HepG2 (cell line): Measurements from ENCODE around the gene TPGS1. TPM values are rescaled to one million over a fixed set of nuclear protein-coding genes. Genes with fewer than 3 reads are reported as not detected.
A peak's percentile ranks its signal among the peaks of the same experiment; 100 is the strongest.

Source experiments
- ELF1 ChIP-seq: sonication (generic); formaldehyde crosslinking; IDR thresholded peaks from 2 replicates; pipeline ENCODE4 v1.4.0; 2020; ENCODE audit warnings: missing genetic modification reagents
- ELF3 ChIP-seq: IDR thresholded peaks from 2 replicates; pipeline ENCODE4 v1.6.1; 2016; ENCODE audit warnings: missing genetic modification reagents, missing compliant biosample characterization
- GZF1 ChIP-seq: sonication (generic); formaldehyde crosslinking; IDR thresholded peaks from 2 replicates; pipeline ENCODE4 v1.5.1; 2020; ENCODE audit warnings: mild to moderate bottlenecking, missing genetic modification reagents
- HIVEP1 ChIP-seq: sonication (generic); formaldehyde crosslinking; IDR thresholded peaks from 2 replicates; pipeline ENCODE4 v1.4.0; 2020; ENCODE audit warnings: mild to moderate bottlenecking, missing genetic modification reagents
- HMGA1 ChIP-seq: sonication (generic); formaldehyde crosslinking; conservative IDR thresholded peaks from 2 replicates; pipeline ENCODE4 v1.4.0; 2020; ENCODE audit warnings: missing genetic modification reagents
- MAF1 ChIP-seq: sonication (generic); formaldehyde crosslinking; IDR thresholded peaks from 2 replicates; pipeline ENCODE4 v1.5.0; 2020; ENCODE audit warnings: missing genetic modification reagents, borderline replicate concordance
- MLXIP ChIP-seq: sonication (generic); formaldehyde crosslinking; IDR thresholded peaks from 2 replicates; pipeline ENCODE4 v1.9.0; 2021; ENCODE audit warnings: missing genetic modification reagents, borderline replicate concordance
- MYPOP ChIP-seq: sonication (generic); formaldehyde crosslinking; IDR thresholded peaks from 2 replicates; pipeline ENCODE4 v1.8.1; 2023; ENCODE audit warnings: mild to moderate bottlenecking, moderate library complexity, missing genetic modification reagents
- NRL ChIP-seq: sonication (generic); formaldehyde crosslinking; IDR thresholded peaks from 2 replicates; pipeline ENCODE4 v1.5.0; 2020; ENCODE audit warnings: missing genetic modification reagents, mild to moderate bottlenecking, moderate library complexity, borderline replicate concordance
- RFX3 ChIP-seq: IDR thresholded peaks from 2 replicates; pipeline ENCODE4 v1.6.1; 2016; ENCODE audit warnings: missing biosample characterization, missing genetic modification reagents
- SP1 ChIP-seq, 2 experiments: fragments of 450-650 bp in 1 of 2; sonication (generic) in 1 of 2; formaldehyde crosslinking in 1 of 2; IDR thresholded peaks; 2 replicates each; pipeline versions ENCODE4 v1.4.0 to v1.6.1; 2016 to 2020; ENCODE audit warnings: missing genetic modification reagents in 1 of 2
- ZNF138 ChIP-seq: sonication (generic); formaldehyde crosslinking; IDR thresholded peaks from 2 replicates; pipeline ENCODE4 v1.5.0; 2020; ENCODE audit warnings: mild to moderate bottlenecking, low read depth, missing genetic modification reagents
- ZNF235 ChIP-seq: sonication (generic); formaldehyde crosslinking; IDR thresholded peaks from 2 replicates; pipeline ENCODE4 v1.8.1; 2023; ENCODE audit warnings: mild to moderate bottlenecking, missing genetic modification reagents, borderline replicate concordance
- ZNF3 ChIP-seq: IDR thresholded peaks from 2 replicates; pipeline ENCODE4 v1.7.0; 2017; ENCODE audit warnings: inconsistent platforms
- ZNF354B ChIP-seq: sonication (generic); formaldehyde crosslinking; IDR thresholded peaks from 2 replicates; pipeline ENCODE4 v1.8.0; 2022; ENCODE audit warnings: mild to moderate bottlenecking, missing genetic modification reagents
- ZNF441 ChIP-seq: sonication (generic); formaldehyde crosslinking; IDR thresholded peaks from 2 replicates; pipeline ENCODE4 v1.7.0; 2021; ENCODE audit warnings: missing genetic modification reagents, borderline replicate concordance
- ZNF737 ChIP-seq: sonication (generic); formaldehyde crosslinking; IDR thresholded peaks from 2 replicates; pipeline ENCODE4 v1.5.0; 2020; ENCODE audit warnings: missing genetic modification reagents, mild to moderate bottlenecking, borderline replicate concordance
- polyA plus RNA-seq, 8 experiments: library from polyadenylated mRNA; depleted of rRNA in 3 of 8; stranded (reverse) in 7 of 8; unstranded in 1 of 8; fragments of >200 nt; fragmentation: Illumina TruSeq in 4 of 8; extraction: Trizol in 4 of 8; gene quantifications; 2 replicates each; pipeline versions ENCODE4 v1.2.1 to v1.2.3, GENCODE V29; 2011 to 2016; ENCODE audit warnings: low read depth in 4 of 8, missing spikeins in 1 of 8, mixed read lengths in 1 of 8; ENCODE audit not compliant: insufficient read depth in 1 of 8
- total RNA-seq, 5 experiments: library from RNA; depleted of rRNA; stranded (reverse); fragments of >200 nt; fragmentation: Illumina TruSeq; extraction: Trizol; gene quantifications; 2 replicates each; pipeline ENCODE4 v1.2.3, GENCODE V29; 2016; ENCODE audit warnings: low read depth in 1 of 5
- TF ChIP-seq, protein P1 (sequence below): sonication (generic); formaldehyde crosslinking; IDR thresholded peaks from 2 replicates; pipeline ENCODE4 v1.5.1; 2020; ENCODE audit warnings: missing genetic modification reagents, mild to moderate bottlenecking, borderline replicate concordance
- TF ChIP-seq, protein P2 (sequence below): IDR thresholded peaks from 2 replicates; pipeline ENCODE4 v1.6.1; 2018; ENCODE audit warnings: missing genetic modification reagents
- TF ChIP-seq, protein P3 (sequence below): sonication (generic); formaldehyde crosslinking; IDR thresholded peaks from 2 replicates; pipeline ENCODE4 v1.4.0; 2020; ENCODE audit warnings: missing genetic modification reagents, mild to moderate bottlenecking, borderline replicate concordance

Gene TPGS1
- total and polyA plus RNA-seq, 2 of the 13 experiments (the other 11 are each of a cell fraction or from before 2014, with no cell fraction given) = 1.1 to 6.2 TPM

DNA sequence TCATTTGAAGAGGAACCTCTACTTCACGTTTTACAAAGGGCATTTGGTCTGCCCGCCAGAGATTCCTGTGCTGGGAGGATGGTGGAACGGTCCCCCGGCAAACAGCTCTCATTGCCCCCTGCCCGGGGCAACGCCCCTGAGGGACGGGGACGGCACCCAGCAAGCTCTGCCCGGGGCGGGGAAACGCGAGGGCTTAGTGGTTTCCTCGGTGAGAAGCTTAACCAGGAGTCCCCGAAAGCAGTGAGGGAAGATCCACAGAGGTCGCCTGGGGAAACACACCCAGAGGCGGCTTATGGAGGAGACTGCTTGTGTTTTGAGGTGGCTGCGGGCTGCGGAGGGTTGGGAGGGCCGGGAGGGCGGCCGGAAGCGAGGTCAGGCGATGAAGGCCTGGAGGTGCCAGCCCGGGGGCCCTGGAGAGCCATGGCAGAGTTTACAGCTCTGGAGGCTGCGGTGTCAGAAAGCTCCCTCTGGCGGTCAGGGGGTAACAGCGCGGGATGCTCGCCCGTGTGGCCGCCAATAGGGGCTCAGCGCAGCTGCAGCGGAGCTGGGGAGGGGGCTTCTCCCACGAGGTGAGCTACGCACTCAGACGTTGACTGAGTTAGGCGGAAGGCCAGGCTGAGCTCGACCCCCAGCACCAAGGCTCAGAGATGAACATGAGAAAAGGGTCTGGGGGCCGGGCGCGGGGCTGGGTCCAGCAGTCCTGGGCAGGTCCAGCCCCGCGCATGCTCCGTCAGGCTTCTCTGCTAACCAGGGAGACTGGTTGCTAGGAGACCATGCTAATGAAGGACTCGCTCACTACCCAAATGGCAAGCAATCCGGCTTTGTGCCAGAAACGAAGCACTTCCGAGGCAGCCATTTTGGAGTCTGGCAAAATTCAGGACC, 652 bp upstream of the TPGS1 start (continued):
- TF ChIP-seq MYPOP (peak; percentile 62), ZNF441 (CRISPR knock-in tag) (0 out of 2 replicates have a peak, but pooled peaks have one; percentile 35), SP1 (IDR thresholded peaks at IDR 0.05) (no peak), SP1 (CRISPR knock-in tag; IDR thresholded peaks at IDR 0.05) (peak; percentile 58; the same call in 1 of the 2 replicates), RFX3 (CRISPR knock-in tag) (peak; percentile 90), GZF1 (CRISPR knock-in tag) (peak; percentile 56; the same call in 1 of the 2 replicates), ZNF3 (CRISPR knock-in tag) (no peak), HMGA1 (CRISPR knock-in tag) (no peak), ELF1 (CRISPR knock-in tag) (no peak), ZNF235 (CRISPR knock-in tag) (no peak), ELF3 (CRISPR knock-in tag) (no peak; the same call in 1 of the 2 replicates), MAF1 (CRISPR knock-in tag) (peak; percentile 74; the same call in 1 of the 2 replicates), NRL (CRISPR knock-in tag) (peak; percentile 65; the same call in 1 of the 2 replicates), ZNF138 (CRISPR knock-in tag) (no peak), ZNF737 (CRISPR knock-in tag) (no peak), ZNF354B (CRISPR knock-in tag) (no peak), HIVEP1 (no peak), MLXIP (CRISPR knock-in tag) (no peak)
- TF ChIP-seq, protein P1, sequence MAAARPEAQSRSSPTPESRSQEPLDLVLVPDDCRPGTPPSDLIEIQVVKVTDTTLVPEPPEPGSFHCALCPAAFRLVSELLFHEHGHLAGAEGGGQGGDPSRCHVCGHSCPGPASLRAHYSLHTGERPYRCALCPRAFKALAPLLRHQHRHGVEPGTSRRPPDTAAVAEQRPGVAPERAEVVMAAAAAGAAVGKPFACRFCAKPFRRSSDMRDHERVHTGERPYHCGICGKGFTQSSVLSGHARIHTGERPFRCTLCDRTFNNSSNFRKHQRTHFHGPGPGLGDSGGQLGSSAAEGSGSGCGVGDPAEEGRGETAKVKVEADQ (CRISPR knock-in tag) = no peak
- TF ChIP-seq, protein P2, sequence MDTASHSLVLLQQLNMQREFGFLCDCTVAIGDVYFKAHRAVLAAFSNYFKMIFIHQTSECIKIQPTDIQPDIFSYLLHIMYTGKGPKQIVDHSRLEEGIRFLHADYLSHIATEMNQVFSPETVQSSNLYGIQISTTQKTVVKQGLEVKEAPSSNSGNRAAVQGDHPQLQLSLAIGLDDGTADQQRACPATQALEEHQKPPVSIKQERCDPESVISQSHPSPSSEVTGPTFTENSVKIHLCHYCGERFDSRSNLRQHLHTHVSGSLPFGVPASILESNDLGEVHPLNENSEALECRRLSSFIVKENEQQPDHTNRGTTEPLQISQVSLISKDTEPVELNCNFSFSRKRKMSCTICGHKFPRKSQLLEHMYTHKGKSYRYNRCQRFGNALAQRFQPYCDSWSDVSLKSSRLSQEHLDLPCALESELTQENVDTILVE (CRISPR knock-in tag) = no peak
- TF ChIP-seq, protein P3, sequence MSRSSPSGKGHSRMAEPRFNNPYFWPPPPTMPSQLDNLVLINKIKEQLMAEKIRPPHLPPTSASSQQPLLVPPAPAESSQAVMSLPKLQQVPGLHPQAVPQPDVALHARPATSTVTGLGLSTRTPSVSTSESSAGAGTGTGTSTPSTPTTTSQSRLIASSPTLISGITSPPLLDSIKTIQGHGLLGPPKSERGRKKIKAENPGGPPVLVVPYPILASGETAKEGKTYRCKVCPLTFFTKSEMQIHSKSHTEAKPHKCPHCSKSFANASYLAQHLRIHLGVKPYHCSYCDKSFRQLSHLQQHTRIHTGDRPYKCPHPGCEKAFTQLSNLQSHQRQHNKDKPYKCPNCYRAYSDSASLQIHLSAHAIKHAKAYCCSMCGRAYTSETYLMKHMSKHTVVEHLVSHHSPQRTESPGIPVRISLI (CRISPR knock-in tag) = peak; percentile 34; the same call in 1 of the 2 replicates
